Pancreas (tissue), 10 donors: Measurements from ENCODE around the gene AP2B1. TPM values are rescaled to one million over a fixed set of nuclear protein-coding genes. Genes with fewer than 3 reads are reported as not detected.

Source experiments
- ATAC-seq, 4 donors: fragments of 200-7000 bp; cut with Tn5 transposase; one replicate each; pipeline versions ENCODE4 v1.8.0 to v1.9.1; 2020; ENCODE audit warnings: mild to moderate bottlenecking in 4 of 4, moderate library complexity in 4 of 4
- DNase-seq, 6 donors: peaks; one replicate each; pipeline ENCODE4 v3.0.0-alpha.2; 2020
- FAIRE-seq: peaks from 2 replicates; lab custom pipeline; 2012; peaks lifted over from hg19 to GRCh38; lab: Jason Lieb, UNC
- H3K27ac ChIP-seq, 4 donors: fragments of 200-600 bp; sonication (generic); 1 replicate in 3 of 4; 2 replicates in 1 of 4; pipeline versions ENCODE4 v1.5.0 to v1.8.0; 2020
- H3K27me3 ChIP-seq, 4 donors: fragments of 200-600 bp; one replicate each; pipeline ENCODE4 v1.8.0; 2021
- H3K36me3 ChIP-seq, 3 donors: fragments of 200-600 bp; sonication (generic) in 1 of 3; one replicate each; pipeline versions ENCODE4 v1.5.0 to v1.8.0; 2020 to 2021
- H3K4me1 ChIP-seq, 3 donors: fragments of 200-600 bp; one replicate each; pipeline ENCODE4 v1.8.0; 2021
- H3K4me3 ChIP-seq, 4 donors: fragments of 200-600 bp; sonication (generic) in 2 of 4; one replicate each; pipeline versions ENCODE4 v1.5.0 to v1.8.0; 2020 to 2021
- H3K9me3 ChIP-seq, 4 donors: fragments of 200-600 bp; one replicate each; pipeline ENCODE4 v1.8.0; 2021
- WGBS, 2 donors: extraction: QIAGEN DNeasy Blood & Tissue Kit; methylation state at CpG; one replicate each; pipeline ENCODE4 v1.1.7; 2013; 5-methylcytosine and 5-hydroxymethylcytosine counted together
- intact Hi-C, 3 donors: fragments of 100-400 bp; cut with DNase I; formaldehyde crosslinking; loops; one replicate each; pipeline versions ENCODE4 v1.11.1 to v1.14.2; 2022
- polyA plus RNA-seq, 2 donors: library from polyadenylated mRNA; stranded (reverse); fragments of 200-250 nt; gene quantifications; one replicate each; pipeline ENCODE4 v1.2.3, GENCODE V29; 2013
- total RNA-seq, 6 donors: library from RNA; stranded (reverse); fragmentation: NEBNext Ultra II Directional in 4 of 6; extraction: Animal tissue kit (Norgen Biotek cat#: 25700) in 4 of 6; gene quantifications; one replicate each; pipeline versions ENCODE4 v1.2.1 to v1.2.4, GENCODE V29; 2021 to 2023
- TF ChIP-seq, protein P1 (sequence below), 4 donors: fragments of 200-600 bp; sonication (generic) in 3 of 4; IDR thresholded peaks; one replicate each; pipeline versions ENCODE4 v1.5.0 to v1.8.0; 2021; ENCODE audit warnings: antibody characterized with exemption in 4 of 4
- donor health status: healthy with polysubstance abuse.
- donor health status: DM: no; HTN: no; CAD: no; lungs with moderate emphysema.
- donor health status: DM: no; HTN: no; CAD: no.
- donor health status: control.
- donor health status: control.
- donor health status: Bipolar disorder and iron deficiency.
- donor health status: DM: yes; HTN: yes; CAD: no.
- donor health status: DM: no; HTN: no; CAD: no.
- donor health status: DM: no; HTN: no; CAD: no.
- donor health status: DM: yes; HTN: yes; CAD: no.

Gene AP2B1
- total and polyA plus RNA-seq, 8 donors = 21.2 to 83.2 (median 47.3) TPM

DNA sequence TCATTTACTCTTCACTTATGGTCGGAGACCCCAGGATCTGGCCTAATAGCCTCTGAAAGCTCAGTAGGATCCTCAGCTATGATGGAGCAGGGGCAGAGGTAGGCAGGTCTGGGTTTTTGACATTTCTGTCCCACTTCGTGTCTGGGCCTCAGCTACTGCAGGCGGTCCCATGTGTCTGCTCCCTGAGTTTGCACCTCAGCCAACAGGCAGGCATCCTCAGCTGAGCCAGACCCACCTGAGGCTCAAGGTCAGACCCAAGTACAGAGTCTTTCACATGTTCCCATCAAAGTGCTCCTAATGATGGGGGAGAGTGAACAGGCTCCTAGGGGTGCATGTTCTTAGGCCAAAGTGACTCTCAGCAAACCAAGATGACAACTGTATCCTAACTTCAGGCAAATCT lies 141.4 kb downstream of the AP2B1 start:
- FAIRE-seq (no peak), DNase-seq (no peak), ATAC-seq (no peak)
- intact Hi-C loops = no loop called here
- H3K4me1 ChIP-seq = peaks cover 0 to 11% (median 6%) of the 10 kb centered on the region in 3 donors
- no peak overlapping the region for H3K27ac ChIP-seq
- peaks cover 0 to 12% (median 0%) of the 10 kb centered on the region in 3 donors for H3K36me3 ChIP-seq
- H3K9me3 ChIP-seq = no peaks in the 10 kb centered on the region
- 89 to 90% methylated on average over 3 of the region's 3 CpGs for WGBS, 2 donors
- no peak overlapping the region for H3K4me3 ChIP-seq
- H3K27me3 ChIP-seq = no peaks in the 10 kb centered on the region
- TF ChIP-seq, protein P1, sequence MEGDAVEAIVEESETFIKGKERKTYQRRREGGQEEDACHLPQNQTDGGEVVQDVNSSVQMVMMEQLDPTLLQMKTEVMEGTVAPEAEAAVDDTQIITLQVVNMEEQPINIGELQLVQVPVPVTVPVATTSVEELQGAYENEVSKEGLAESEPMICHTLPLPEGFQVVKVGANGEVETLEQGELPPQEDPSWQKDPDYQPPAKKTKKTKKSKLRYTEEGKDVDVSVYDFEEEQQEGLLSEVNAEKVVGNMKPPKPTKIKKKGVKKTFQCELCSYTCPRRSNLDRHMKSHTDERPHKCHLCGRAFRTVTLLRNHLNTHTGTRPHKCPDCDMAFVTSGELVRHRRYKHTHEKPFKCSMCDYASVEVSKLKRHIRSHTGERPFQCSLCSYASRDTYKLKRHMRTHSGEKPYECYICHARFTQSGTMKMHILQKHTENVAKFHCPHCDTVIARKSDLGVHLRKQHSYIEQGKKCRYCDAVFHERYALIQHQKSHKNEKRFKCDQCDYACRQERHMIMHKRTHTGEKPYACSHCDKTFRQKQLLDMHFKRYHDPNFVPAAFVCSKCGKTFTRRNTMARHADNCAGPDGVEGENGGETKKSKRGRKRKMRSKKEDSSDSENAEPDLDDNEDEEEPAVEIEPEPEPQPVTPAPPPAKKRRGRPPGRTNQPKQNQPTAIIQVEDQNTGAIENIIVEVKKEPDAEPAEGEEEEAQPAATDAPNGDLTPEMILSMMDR (IDR thresholded peaks at IDR 0.05) = no peak

DNA sequence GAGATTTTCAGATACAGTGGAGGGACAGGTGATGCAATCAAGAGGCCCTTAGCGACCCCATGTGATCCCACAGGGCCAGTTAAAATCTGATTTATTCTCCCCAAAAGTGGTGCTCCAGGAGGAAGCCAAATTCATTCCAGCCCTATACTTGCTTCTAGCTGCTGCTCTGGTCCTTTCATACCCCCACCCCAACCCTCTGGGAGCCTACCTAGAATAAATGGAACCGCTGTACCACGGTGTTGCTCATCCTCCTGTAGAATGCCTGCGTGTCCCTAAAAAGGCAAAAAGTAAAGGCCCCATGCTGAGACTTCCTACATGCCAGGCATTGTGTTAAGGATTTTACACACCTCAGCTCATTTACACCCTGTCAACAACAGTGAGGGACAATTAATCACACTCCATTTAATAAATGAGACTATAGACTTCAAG lies 142.3 kb downstream of the AP2B1 start:
- ATAC-seq (no peak), DNase-seq (no peak), FAIRE-seq (no peak)
- intact Hi-C loops = no loop called here
- Histone ChIP-seq H3K27me3 (no peaks in the 10 kb centered on the region), H3K36me3 (peaks cover 0 to 3% (median 0%) of the 10 kb centered on the region in 3 donors), H3K4me3 (no peak overlapping the region), H3K4me1 (peaks cover 0 to 11% (median 6%) of the 10 kb centered on the region in 3 donors), H3K27ac (no peak overlapping the region), H3K9me3 (no peaks in the 10 kb centered on the region)
- TF ChIP-seq, protein P1 (IDR thresholded peaks at IDR 0.05) = no peak
- 72 to 75% methylated on average over 4 of the region's 4 CpGs for WGBS, 2 donors

DNA sequence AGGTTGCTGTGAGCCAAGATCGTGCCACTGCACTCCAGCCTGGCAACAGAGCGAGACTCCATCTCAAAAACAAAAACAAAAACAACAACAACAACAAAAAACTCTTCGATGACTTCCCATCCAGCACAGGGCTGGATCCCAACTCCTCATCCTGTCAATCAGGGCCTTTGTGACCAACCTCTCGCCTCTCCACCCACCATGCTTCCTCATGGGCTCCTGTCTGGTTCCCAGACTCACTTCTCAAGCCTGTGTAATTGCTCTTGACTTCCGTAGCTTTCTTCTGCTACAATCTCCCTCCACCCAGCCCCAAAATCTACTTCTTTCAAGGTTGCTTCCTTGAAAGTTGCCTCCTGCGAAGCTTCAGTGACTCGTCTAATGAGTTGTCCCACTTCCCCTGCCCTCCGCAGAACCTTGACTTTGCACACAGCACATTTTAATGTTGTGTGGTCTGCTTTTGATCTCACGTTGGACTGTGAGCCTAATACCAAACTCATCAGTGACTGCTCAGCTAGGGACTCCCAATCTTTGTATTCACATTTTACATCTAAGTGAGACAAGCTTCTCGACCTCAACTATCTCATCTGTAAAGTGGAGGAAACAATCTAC lies 143.4 kb downstream of the AP2B1 start:
- H3K27me3 ChIP-seq = no peaks in the 10 kb centered on the region
- H3K36me3 ChIP-seq = peaks cover 0 to 3% (median 0%) of the 10 kb centered on the region in 3 donors
- peaks cover 0 to 11% (median 6%) of the 10 kb centered on the region in 3 donors for H3K4me1 ChIP-seq
- intact Hi-C loops = no loop called here
- no peak for DNase-seq
- ATAC-seq = no peak
- no peak overlapping the region for H3K27ac ChIP-seq
- FAIRE-seq = no peak
- WGBS, 2 donors = 82 to 89% methylated on average over 10 of the region's 10 CpGs
- no peaks in the 10 kb centered on the region for H3K9me3 ChIP-seq
- TF ChIP-seq, protein P1 (IDR thresholded peaks at IDR 0.05) = no peak
- H3K4me3 ChIP-seq = no peak overlapping the region

DNA sequence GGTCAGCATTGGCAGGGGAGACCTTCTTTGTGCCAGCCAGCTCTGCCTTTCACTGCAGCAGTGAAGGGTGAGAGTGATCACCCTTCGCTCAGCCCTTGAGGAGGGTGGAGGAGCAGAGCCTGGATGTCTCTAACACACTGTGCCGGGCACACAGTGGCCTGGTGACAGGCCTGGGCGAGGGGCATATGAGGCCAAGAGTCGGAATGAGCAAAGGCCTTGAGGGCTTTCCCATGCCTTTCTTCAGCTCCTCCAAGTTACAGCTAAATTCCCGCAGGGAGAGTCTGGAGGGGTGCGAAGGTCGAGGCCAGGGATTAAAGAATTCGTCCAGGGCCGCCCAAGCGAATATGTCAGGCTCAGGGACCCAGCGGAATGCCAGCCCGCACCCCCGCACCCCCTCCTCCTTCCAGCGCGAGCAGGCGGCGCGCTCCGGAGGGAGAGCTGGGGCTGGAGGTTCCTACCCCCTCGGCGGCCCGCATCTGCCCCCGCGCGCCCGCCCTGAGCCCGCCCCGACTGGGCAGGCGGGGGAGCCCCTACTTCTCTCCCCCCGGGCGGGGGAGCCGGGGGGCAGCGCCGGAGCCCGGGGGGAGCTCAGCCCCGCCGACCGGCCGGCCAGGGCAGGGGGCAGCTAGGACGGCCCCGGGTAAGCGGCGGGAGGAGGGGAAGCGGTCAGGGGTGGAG lies 144.3 kb downstream of the AP2B1 start, which contains the start of gene RASL10B:
RASL10B (plus strand) TSS at position 401 of the 678 bp plus-strand sequence. CDS start 3,546 bp downstream, outside the sequence.
- intact Hi-C loops = no loop called here
- TF ChIP-seq, protein P1 (IDR thresholded peaks at IDR 0.05) = no peak
- no peaks in the 10 kb centered on the region for H3K36me3 ChIP-seq
- peak within 1 kb of the TSS; percentile 48 to 76 (median 68) for H3K4me3 ChIP-seq
- 3 to 10% methylated on average over 18 to 44 of the region's 44 CpGs for whole genome bisulfite sequencing, 2 donors
- peaks cover 0 to 11% (median 6%) of the 10 kb centered on the region in 3 donors for H3K4me1 ChIP-seq
- DNase-seq (peak; percentile 58 to 88 (median 68)), ATAC-seq (peak; percentile 85 to 95 (median 92)), FAIRE-seq (no peak)
- no peaks in the 10 kb centered on the region for H3K9me3 ChIP-seq
- H3K27me3 ChIP-seq = no peaks in the 10 kb centered on the region
- no peak within 1 kb of the TSS for H3K27ac ChIP-seq
